Fibroblast of pulmonary artery (primary cell): ENCODE data around the gene SBNO2.

ENCODE experiments used
- DNase-seq: peaks from one replicate; pipeline ENCODE4 v3.0.0-alpha.2; 2010; ENCODE audit warnings: low read depth
- H3K4me3 ChIP-seq: replicated peaks from 2 replicates; pipeline ENCODE4 v1.5.1; 2011; ENCODE audit warnings: low read depth, mild to moderate bottlenecking, control low read depth, low read length, moderate library complexity
- TF ChIP-seq, protein P1 (sequence below): IDR thresholded peaks from 2 replicates; pipeline ENCODE4 v1.5.1; 2011; ENCODE audit warnings: mild to moderate bottlenecking, control low read depth, low read length, inconsistent platforms; ENCODE audit errors: missing control alignments

SBNO2 gene

DNA sequence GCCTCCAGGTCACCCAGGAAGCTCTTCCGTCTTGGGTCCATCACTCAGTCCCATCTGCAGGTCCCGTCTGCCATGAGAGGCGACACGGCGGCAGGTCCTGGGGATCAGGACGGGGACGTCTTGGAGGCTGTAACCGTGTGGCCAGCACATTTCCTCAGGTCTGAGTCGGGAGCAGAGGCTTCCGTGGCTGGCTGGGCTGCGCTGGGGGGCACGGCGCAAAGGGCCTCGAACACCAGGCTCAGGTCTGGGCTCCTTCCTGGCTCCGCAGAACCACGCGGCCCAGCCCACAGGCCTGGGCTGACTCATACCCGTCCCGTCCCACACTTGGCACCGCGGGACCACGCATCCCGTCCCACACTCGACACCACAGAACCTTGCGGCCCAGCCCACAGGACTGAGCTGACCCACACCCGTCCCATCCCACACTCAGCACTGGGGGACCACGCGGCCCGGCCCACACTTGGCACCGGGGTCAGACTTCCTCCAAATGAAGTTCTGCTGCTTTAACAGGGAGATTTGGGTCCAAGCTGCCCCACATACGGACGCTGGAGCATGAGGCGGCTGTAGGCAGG, 30.2 kb downstream of the SBNO2 start:
- TF ChIP-seq, protein P1, sequence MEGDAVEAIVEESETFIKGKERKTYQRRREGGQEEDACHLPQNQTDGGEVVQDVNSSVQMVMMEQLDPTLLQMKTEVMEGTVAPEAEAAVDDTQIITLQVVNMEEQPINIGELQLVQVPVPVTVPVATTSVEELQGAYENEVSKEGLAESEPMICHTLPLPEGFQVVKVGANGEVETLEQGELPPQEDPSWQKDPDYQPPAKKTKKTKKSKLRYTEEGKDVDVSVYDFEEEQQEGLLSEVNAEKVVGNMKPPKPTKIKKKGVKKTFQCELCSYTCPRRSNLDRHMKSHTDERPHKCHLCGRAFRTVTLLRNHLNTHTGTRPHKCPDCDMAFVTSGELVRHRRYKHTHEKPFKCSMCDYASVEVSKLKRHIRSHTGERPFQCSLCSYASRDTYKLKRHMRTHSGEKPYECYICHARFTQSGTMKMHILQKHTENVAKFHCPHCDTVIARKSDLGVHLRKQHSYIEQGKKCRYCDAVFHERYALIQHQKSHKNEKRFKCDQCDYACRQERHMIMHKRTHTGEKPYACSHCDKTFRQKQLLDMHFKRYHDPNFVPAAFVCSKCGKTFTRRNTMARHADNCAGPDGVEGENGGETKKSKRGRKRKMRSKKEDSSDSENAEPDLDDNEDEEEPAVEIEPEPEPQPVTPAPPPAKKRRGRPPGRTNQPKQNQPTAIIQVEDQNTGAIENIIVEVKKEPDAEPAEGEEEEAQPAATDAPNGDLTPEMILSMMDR, result no peak
- H3K4me3 ChIP-seq, result no peak overlapping the region
- no peak for DNase-seq

DNA sequence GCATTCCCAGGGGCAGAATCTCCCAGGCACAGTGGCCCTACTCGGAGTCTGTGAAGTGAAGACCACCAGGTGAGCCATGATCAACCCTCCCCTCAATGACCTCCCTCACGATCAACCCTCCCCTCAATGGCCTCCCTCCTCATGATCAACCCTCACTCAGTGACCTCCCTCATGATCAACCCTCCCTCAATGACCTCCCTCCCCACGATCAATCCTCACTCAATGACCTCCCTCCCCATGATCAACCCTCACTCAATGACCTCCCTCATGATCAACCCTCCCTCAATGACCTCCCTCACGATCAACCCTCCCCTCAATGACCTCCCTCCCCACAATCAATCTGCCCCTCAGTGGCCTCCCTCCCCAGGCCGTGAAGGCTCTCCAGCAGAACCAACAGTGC, 32.1 kb downstream of the SBNO2 start:
- no peak overlapping the region for H3K4me3 ChIP-seq
- DNase-seq, result no peak
- TF ChIP-seq, protein P1, result no peak

DNA sequence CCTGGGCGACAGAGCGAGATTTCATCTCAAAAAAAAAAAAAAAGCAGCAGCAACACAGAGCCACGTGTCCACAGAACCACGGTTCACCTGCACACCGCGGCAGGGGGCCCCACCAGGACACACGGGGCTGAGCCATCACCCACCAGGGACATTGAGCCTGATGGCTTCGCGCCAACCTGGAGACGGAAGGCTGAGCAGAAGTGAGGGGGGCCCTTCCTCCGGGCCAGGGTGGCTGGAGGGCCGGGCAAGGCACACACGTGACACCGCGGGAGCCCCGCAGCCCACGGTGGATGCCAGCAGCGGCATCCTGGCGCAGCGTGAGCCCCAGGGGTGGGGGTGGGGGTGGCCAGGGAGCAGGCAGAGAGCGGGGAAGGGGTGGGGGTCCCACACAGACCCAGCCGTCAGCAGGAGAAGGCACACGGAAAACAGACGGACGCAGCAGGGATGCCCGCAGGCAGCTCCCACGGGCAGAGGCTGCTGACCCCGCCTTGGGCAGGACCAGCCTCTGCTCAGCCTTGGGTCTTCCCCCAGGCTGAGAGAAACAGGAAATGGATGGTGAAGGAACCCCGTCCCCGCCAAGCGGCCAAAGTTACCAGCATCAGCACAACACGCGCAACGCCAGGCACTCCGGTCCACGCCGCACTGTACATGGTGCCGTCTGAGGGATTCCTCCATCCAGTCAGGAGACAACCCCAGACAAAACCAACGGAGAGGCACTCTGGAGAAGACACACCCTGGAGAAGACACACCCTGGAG, 33.6 kb downstream of the SBNO2 start:
- TF ChIP-seq, protein P1, result no peak
- no peak for DNase-seq
- no peak overlapping the region for H3K4me3 ChIP-seq

DNA sequence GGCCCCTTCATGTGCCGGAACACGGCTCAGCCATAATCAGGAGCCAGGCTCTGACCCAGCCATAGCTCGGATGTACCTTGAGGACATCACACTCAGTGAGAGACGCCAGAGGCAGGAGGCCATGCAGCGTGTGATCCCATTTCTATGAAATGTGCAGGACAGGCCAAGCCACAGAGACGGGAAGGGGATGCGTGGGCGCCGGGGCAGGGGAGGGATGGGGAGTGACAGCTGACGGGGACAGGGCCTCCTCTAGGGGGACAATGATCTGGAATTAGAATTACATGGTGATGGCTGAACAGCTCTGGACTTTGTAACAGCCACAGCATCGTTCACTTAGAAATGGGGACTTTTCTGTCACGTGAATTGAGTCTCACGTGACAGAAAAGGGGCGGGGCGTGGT, 34.9 kb downstream of the SBNO2 start:
- TF ChIP-seq, protein P1, result no peak
- H3K4me3 ChIP-seq, result no peak overlapping the region
- no peak for DNase-seq

DNA sequence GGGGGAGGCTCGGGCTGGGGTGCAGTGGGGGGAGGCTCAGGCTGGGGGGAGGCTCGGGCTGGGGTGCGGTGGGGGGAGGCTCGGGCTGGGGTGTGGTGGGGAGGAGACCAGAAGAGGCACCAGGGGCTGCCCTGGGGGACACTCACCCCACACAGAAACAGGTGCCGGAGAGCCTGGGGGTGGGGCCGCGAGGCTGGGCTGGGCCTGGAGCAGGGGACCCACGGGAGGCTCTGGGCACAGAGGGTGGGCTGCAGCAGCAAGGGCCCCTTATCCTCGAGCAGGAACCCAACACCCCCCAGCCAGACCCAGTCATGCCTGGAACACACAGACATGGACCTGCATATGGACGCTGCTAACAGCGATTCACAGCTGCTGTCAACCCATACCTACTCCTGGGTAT, 35.9 kb downstream of the SBNO2 start:
- TF ChIP-seq, protein P1, result no peak
- DNase-seq, result no peak
- H3K4me3 ChIP-seq, result no peak overlapping the region

DNA sequence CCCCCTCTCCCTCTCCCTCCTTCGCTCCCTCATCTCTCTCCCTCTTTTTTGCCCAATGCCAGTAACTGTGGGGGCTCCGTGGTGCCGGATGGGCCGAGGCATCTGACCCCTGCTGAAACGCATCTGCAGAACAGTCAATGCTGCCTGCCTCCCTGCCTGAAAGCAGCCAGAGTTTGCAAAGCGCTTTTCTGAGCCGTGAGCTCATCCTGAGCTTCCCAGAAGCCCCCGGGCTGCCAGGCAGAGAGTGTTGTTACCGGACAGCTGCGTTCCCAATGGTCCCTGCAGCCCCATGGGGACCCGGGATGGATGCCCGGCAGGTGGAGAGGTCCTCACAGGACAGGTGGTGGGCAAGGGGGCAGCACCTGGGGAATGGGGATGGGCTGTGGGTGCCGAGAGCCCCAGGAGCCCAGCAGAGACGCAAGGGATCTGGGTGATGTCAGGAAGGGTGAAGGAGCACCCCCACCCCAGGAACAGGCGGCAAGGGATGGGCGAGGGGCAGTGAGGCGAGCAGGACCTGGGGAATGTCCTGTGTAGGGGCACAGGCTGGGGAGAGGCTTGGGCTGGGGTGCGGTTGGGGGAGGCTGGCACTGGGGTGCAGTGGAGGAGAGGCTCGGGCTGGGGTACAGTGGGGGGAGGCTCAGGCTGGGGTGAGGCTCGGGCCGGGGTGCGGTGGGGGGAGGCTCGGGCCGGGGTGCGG, 37.3 kb downstream of the SBNO2 start:
- DNase-seq, result no peak
- H3K4me3 ChIP-seq, result no peak overlapping the region
- TF ChIP-seq, protein P1, result no peak
